ENCODE results near the gene PARD6A.
A peak's percentile ranks its signal among the peaks of the same experiment; 100 is the strongest.

PARD6A gene

GRCh38 chr16:67660564-67661028, at the start of gene PARD6A:
Gene PARD6A, plus strand, starts transcription at chr16:67660960. Its CDS starts 79 bp downstream, at chr16:67661039.
- peaks cover 0 to 72% of the 10 kb centered on the region in 2 experiments; a peak in 1 of 3 replicates for H3K36me3 ChIP-seq (ENCODE audit: control insufficient read depth in 2 of 2, insufficient read depth in 1 of 2, low read length in 2 of 2)
- POLR2A ChIA-PET, result interaction anchor here (0.8 to 2.0 kb wide), 12 partner anchors 9 to 424 kb away, joined by 3 to 20 read pairs (median 5); partner anchors contain the start of genes CARMIL2, CTCF, GFOD2 and NUTF2
- H3K4me1 ChIP-seq (ENCODE audit: control insufficient read depth, insufficient read depth, low read length), result 0 out of 2 replicates have a peak, but pooled peaks cover 4% of the 10 kb centered on the region
- peak within 1 kb of the TSS; percentile 78 for H3K4me3 ChIP-seq (ENCODE audit: low read depth, low read length)
- no peaks in the 10 kb centered on the region for H3K9me3 ChIP-seq (ENCODE audit: control insufficient read depth, insufficient read depth, low read depth, low read length)
- CTCF ChIA-PET, result interaction anchor here (0.7 to 3.0 kb wide), 6 partner anchors 12 to 331 kb away, joined by 3 to 19 read pairs (median 4); partner anchors contain the start of gene CARMIL2
- peak within 1 kb of the TSS; percentile 75 for H3K27ac ChIP-seq (ENCODE audit: extremely low read depth, low read depth, low read length)
- TF ChIP-seq ZNF747 (tag by site-specific recombination; IDR thresholded peaks at IDR 0.05), result no peak
- TF ChIP-seq, protein P1, sequence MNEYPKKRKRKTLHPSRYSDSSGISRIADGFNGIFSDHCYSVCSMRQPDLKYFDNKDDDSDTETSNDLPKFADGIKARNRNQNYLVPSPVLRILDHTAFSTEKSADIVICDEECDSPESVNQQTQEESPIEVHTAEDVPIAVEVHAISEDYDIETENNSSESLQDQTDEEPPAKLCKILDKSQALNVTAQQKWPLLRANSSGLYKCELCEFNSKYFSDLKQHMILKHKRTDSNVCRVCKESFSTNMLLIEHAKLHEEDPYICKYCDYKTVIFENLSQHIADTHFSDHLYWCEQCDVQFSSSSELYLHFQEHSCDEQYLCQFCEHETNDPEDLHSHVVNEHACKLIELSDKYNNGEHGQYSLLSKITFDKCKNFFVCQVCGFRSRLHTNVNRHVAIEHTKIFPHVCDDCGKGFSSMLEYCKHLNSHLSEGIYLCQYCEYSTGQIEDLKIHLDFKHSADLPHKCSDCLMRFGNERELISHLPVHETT (tag by site-specific recombination; IDR thresholded peaks at IDR 0.05), result no peak
- TF ChIP-seq ZNF701 (tag by site-specific recombination; IDR thresholded peaks at IDR 0.05), result no peak
- TF ChIP-seq HOXA7 (CRISPR knock-in tag; IDR thresholded peaks at IDR 0.05; ENCODE audit: borderline replicate concordance), result no peak
- peak; percentile 88 for TF ChIP-seq PATZ1 (tag by site-specific recombination; IDR thresholded peaks at IDR 0.05)
- peak; percentile 73; the same call in 1 of the 2 replicates for TF ChIP-seq ZNF792 (tag by site-specific recombination; IDR thresholded peaks at IDR 0.05)
- TF ChIP-seq ZNF223 (tag by site-specific recombination; IDR thresholded peaks at IDR 0.05), result no peak
- peak; percentile 19; the same call in 1 of the 2 replicates for TF ChIP-seq KLF10 (tag by site-specific recombination; IDR thresholded peaks at IDR 0.05)
- TF ChIP-seq ZNF645 (tag by site-specific recombination; IDR thresholded peaks at IDR 0.05), result no peak
- no peak for TF ChIP-seq ZNF37A (tag by site-specific recombination; IDR thresholded peaks at IDR 0.05)
- TF ChIP-seq BCL11A (tag by site-specific recombination; IDR thresholded peaks at IDR 0.05; ENCODE audit: low read depth), result no peak
- no peak for TF ChIP-seq ZNF426 (tag by site-specific recombination; IDR thresholded peaks at IDR 0.05)
- no peak for TF ChIP-seq ZSCAN23 (tag by site-specific recombination; IDR thresholded peaks at IDR 0.05)
- TF ChIP-seq, protein P2, sequence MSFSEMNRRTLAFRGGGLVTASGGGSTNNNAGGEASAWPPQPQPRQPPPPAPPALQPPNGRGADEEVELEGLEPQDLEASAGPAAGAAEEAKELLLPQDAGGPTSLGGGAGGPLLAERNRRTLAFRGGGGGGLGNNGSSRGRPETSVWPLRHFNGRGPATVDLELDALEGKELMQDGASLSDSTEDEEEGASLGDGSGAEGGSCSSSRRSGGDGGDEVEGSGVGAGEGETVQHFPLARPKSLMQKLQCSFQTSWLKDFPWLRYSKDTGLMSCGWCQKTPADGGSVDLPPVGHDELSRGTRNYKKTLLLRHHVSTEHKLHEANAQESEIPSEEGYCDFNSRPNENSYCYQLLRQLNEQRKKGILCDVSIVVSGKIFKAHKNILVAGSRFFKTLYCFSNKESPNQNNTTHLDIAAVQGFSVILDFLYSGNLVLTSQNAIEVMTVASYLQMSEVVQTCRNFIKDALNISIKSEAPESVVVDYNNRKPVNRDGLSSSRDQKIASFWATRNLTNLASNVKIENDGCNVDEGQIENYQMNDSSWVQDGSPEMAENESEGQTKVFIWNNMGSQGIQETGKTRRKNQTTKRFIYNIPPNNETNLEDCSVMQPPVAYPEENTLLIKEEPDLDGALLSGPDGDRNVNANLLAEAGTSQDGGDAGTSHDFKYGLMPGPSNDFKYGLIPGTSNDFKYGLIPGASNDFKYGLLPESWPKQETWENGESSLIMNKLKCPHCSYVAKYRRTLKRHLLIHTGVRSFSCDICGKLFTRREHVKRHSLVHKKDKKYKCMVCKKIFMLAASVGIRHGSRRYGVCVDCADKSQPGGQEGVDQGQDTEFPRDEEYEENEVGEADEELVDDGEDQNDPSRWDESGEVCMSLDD (tag by site-specific recombination; IDR thresholded peaks at IDR 0.05), result peak; percentile 95
- TF ChIP-seq GLIS1 (tag by site-specific recombination; IDR thresholded peaks at IDR 0.05), result peak; percentile 20; the same call in 1 of the 2 replicates
- TF ChIP-seq, protein P3, sequence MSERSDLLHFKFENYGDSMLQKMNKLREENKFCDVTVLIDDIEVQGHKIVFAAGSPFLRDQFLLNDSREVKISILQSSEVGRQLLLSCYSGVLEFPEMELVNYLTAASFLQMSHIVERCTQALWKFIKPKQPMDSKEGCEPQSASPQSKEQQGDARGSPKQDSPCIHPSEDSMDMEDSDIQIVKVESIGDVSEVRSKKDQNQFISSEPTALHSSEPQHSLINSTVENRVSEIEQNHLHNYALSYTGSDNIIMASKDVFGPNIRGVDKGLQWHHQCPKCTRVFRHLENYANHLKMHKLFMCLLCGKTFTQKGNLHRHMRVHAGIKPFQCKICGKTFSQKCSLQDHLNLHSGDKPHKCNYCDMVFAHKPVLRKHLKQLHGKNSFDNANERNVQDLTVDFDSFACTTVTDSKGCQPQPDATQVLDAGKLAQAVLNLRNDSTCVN (tag by site-specific recombination; optimal IDR thresholded peaks at IDR 0.05), result peak; percentile 45
- peak; percentile 40 for TF ChIP-seq SP7 (tag by site-specific recombination; IDR thresholded peaks at IDR 0.05)
- TF ChIP-seq ZBTB48 (tag by site-specific recombination; IDR thresholded peaks at IDR 0.05), result peak; percentile 14; the same call in 1 of the 2 replicates
- TF ChIP-seq RBAK (tag by site-specific recombination; IDR thresholded peaks at IDR 0.05), result no peak
- TF ChIP-seq, protein P4, sequence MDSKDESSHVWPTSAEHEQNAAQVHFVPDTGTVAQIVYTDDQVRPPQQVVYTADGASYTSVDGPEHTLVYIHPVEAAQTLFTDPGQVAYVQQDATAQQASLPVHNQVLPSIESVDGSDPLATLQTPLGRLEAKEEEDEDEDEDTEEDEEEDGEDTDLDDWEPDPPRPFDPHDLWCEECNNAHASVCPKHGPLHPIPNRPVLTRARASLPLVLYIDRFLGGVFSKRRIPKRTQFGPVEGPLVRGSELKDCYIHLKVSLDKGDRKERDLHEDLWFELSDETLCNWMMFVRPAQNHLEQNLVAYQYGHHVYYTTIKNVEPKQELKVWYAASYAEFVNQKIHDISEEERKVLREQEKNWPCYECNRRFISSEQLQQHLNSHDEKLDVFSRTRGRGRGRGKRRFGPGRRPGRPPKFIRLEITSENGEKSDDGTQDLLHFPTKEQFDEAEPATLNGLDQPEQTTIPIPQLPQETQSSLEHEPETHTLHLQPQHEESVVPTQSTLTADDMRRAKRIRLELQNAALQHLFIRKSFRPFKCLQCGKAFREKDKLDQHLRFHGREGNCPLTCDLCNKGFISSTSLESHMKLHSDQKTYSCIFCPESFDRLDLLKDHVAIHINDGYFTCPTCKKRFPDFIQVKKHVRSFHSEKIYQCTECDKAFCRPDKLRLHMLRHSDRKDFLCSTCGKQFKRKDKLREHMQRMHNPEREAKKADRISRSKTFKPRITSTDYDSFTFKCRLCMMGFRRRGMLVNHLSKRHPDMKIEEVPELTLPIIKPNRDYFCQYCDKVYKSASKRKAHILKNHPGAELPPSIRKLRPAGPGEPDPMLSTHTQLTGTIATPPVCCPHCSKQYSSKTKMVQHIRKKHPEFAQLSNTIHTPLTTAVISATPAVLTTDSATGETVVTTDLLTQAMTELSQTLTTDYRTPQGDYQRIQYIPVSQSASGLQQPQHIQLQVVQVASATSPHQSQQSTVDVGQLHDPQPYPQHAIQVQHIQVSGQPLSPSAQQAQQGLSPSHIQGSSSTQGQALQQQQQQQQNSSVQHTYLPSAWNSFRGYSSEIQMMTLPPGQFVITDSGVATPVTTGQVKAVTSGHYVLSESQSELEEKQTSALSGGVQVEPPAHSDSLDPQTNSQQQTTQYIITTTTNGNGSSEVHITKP (tag by site-specific recombination; IDR thresholded peaks at IDR 0.05), result peak; percentile 98
- no peak for TF ChIP-seq ZNF148 (tag by site-specific recombination; IDR thresholded peaks at IDR 0.05; ENCODE audit: borderline replicate concordance)
- no peak for TF ChIP-seq ZNF544 (tag by site-specific recombination; IDR thresholded peaks at IDR 0.05)
- no peak for TF ChIP-seq ZNF416 (tag by site-specific recombination; IDR thresholded peaks at IDR 0.05)
